Left hindlimb (tissue), 1 donor: ENCODE data around the gene OR56A1.

Experiments used
- DNase-seq: peaks from one replicate; pipeline ENCODE4 v3.0.0-alpha.2; 2018

Gene OR56A1

GRCh38 chr11:5986885-5987284 is 43.7 kb downstream of the OR56A1 start, which contains the start of gene OR52L1:
Gene OR52L1, minus strand, starts transcription at chr11:5986985. Its CDS starts 55 bp downstream, at chr11:5986930.
- DNase-seq, result no peak

- DNase-seq, result no peak
Measured at GRCh38 chr11:5983443-5983842, 47.1 kb downstream of the OR56A1 start.

- DNase-seq, result no peak
Measured at GRCh38 chr11:5973530-5973929, 57.0 kb downstream of the OR56A1 start.
